Spinal cord (tissue), 10 donors: ENCODE results near the gene SDHAF2. TPM values are rescaled to one million over a fixed set of nuclear protein-coding genes. Genes with fewer than 3 reads are reported as not detected.
A peak's percentile ranks its signal among the peaks of the same experiment; 100 is the strongest.
"Not testable (repeated sequence)": the region's sequence is repeated elsewhere in the genome, so short reads cannot be mapped to it uniquely, and the experiment has no call there.

ENCODE experiments used
- DNase-seq, 6 donors: peaks; one replicate each; pipeline versions ENCODE4 v3.0.0 to v3.0.0-alpha.2; 2013 to 2015; ENCODE audit warnings: low spot score in 6 of 6, low read depth in 4 of 6
- H3K27ac ChIP-seq: one replicate; pipeline ENCODE4 v1.5.1; 2013; ENCODE audit warnings: low read depth, low read length, control low read depth
- H3K27me3 ChIP-seq: one replicate; pipeline ENCODE4 v1.6.1; 2013; ENCODE audit warnings: low read length; ENCODE audit not compliant: control insufficient read depth, insufficient read depth
- H3K36me3 ChIP-seq: one replicate; pipeline ENCODE4 v1.6.1; 2013; ENCODE audit warnings: low read length; ENCODE audit not compliant: control insufficient read depth, insufficient read depth
- H3K4me1 ChIP-seq: one replicate; pipeline ENCODE4 v1.6.1; 2013; ENCODE audit warnings: low read length; ENCODE audit not compliant: control insufficient read depth, insufficient read depth
- H3K4me3 ChIP-seq: one replicate; pipeline ENCODE4 v1.5.1; 2013; ENCODE audit warnings: low read depth, low read length, control low read depth
- H3K9me3 ChIP-seq: one replicate; pipeline ENCODE4 v1.6.1; 2013; ENCODE audit warnings: low read length; ENCODE audit not compliant: control insufficient read depth, insufficient read depth
- WGBS: methylation state at CpG from one replicate; pipeline ENCODE4 v1.1.5; 2013; ENCODE audit warnings: missing lambda C conversion rate; ENCODE audit not compliant: insufficient coverage; 5-methylcytosine and 5-hydroxymethylcytosine counted together
- polyA plus RNA-seq, 2 donors: library from polyadenylated mRNA; unstranded; fragments of 120-200 nt; gene quantifications; one replicate each; pipeline ENCODE4 v1.2.1, GENCODE V29; 2013; ENCODE audit not compliant: insufficient read length in 2 of 2
- total RNA-seq, 2 donors: library from RNA; depleted of rRNA in 1 of 2; stranded (reverse); fragments of 120-200 nt in 1 of 2; fragments of >200 nt in 1 of 2; gene quantifications; one replicate each; pipeline versions ENCODE4 v1.2.3 to v1.2.4, GENCODE V29; 2013 to 2014
- donor health status: healthy.

Gene SDHAF2
- total and polyA plus RNA-seq, 4 donors: 34.7 to 64.5 (median 46.5) TPM

- H3K4me3 ChIP-seq: no peak overlapping the region
- H3K9me3 ChIP-seq: no peaks in the 10 kb centered on the region
- no peak for DNase-seq
- H3K27ac ChIP-seq: no peak overlapping the region
- H3K4me1 ChIP-seq: no peaks in the 10 kb centered on the region
- WGBS: no CpG with 5 or more reads among the region's 2 CpGs
- peaks cover 72% of the 10 kb centered on the region for H3K36me3 ChIP-seq
- H3K27me3 ChIP-seq: no peaks in the 10 kb centered on the region
Measured at GRCh38 chr11:61417670-61418069, 12.3 kb upstream of the SDHAF2 start.

GRCh38 chr11:61418136-61418535, 11.8 kb upstream of the SDHAF2 start:
- H3K36me3 ChIP-seq: peaks cover 71% of the 10 kb centered on the region
- no peak overlapping the region for H3K27ac ChIP-seq

GRCh38 chr11:61422226-61422625, 7.7 kb upstream of the SDHAF2 start:
- Histone ChIP-seq H3K4me1 (no peaks in the 10 kb centered on the region), H3K27me3 (no peaks in the 10 kb centered on the region), H3K36me3 (peaks cover 53% of the 10 kb centered on the region), H3K4me3 (no peak overlapping the region), H3K9me3 (no peaks in the 10 kb centered on the region), H3K27ac (no peak overlapping the region)
- no peak for DNase-seq
- 95% methylated on average over 2 of the region's 3 CpGs for WGBS

More at GRCh38 chr11:61418136-61418535, 11.8 kb upstream of the SDHAF2 start:
- no peak overlapping the region for H3K4me3 ChIP-seq
- H3K4me1 ChIP-seq: no peaks in the 10 kb centered on the region
- no peaks in the 10 kb centered on the region for H3K9me3 ChIP-seq
- DNase-seq: no peak
- no peaks in the 10 kb centered on the region for H3K27me3 ChIP-seq

- Histone ChIP-seq H3K4me3 (no peak overlapping the region), H3K27ac (no peak overlapping the region), H3K9me3 (no peaks in the 10 kb centered on the region), H3K4me1 (no peaks in the 10 kb centered on the region), H3K27me3 (no peaks in the 10 kb centered on the region), H3K36me3 (peaks cover 35% of the 10 kb centered on the region)
- no peak for DNase-seq
- WGBS: no CpG with 5 or more reads among the region's 1 CpG
Measured at GRCh38 chr11:61425367-61426131, 4.4 kb upstream of the SDHAF2 start.

- peaks cover 14% of the 10 kb centered on the region for H3K4me1 ChIP-seq
- WGBS: 0% methylated on average over 32 of the region's 37 CpGs
- peak overlapping the region; percentile 99 for H3K27ac ChIP-seq
- peak in 3 of 6 donors; percentile 13 to 80 (median 69) for DNase-seq
- H3K4me3 ChIP-seq: peak overlapping the region; percentile 98
- H3K36me3 ChIP-seq: peaks cover 16% of the 10 kb centered on the region
- no peaks in the 10 kb centered on the region for H3K27me3 ChIP-seq
- no peaks in the 10 kb centered on the region for H3K9me3 ChIP-seq
Measured at GRCh38 chr11:61429346-61429690, 606 bp upstream of the SDHAF2 start.

GRCh38 chr11:61430839-61431238, 915 bp downstream of the SDHAF2 start:
- Histone ChIP-seq H3K36me3 (peaks cover 14% of the 10 kb centered on the region), H3K4me3 (peak overlapping the region; percentile 98), H3K4me1 (peaks cover 14% of the 10 kb centered on the region)
- 88% methylated on average over 3 of the region's 10 CpGs for WGBS
- not testable (repeated sequence) for H3K27me3 ChIP-seq, DNase-seq, H3K9me3 ChIP-seq, H3K27ac ChIP-seq

- H3K4me3 ChIP-seq: no peak overlapping the region
- 91% methylated on average over 3 of the region's 5 CpGs for WGBS
Measured at GRCh38 chr11:61437496-61437895, 7.6 kb downstream of the SDHAF2 start.

GRCh38 chr11:61439615-61440014, 9.7 kb downstream of the SDHAF2 start:
- no CpG with 5 or more reads among the region's 1 CpG for WGBS
- no peak for DNase-seq
- no peak overlapping the region for H3K27ac ChIP-seq
- peaks cover 58% of the 10 kb centered on the region for H3K36me3 ChIP-seq
- H3K4me1 ChIP-seq: no peaks in the 10 kb centered on the region
- no peak overlapping the region for H3K4me3 ChIP-seq
- no peaks in the 10 kb centered on the region for H3K27me3 ChIP-seq
- no peaks in the 10 kb centered on the region for H3K9me3 ChIP-seq

More at GRCh38 chr11:61437496-61437895, 7.6 kb downstream of the SDHAF2 start:
- no peak for DNase-seq
- Histone ChIP-seq H3K4me1 (no peaks in the 10 kb centered on the region), H3K27ac (no peak overlapping the region), H3K9me3 (no peaks in the 10 kb centered on the region), H3K27me3 (no peaks in the 10 kb centered on the region), H3K36me3 (peaks cover 41% of the 10 kb centered on the region)

- Histone ChIP-seq H3K9me3 (no peaks in the 10 kb centered on the region), H3K4me3 (no peak overlapping the region), H3K27ac (no peak overlapping the region), H3K27me3 (no peaks in the 10 kb centered on the region), H3K4me1 (peaks cover 8% of the 10 kb centered on the region), H3K36me3 (peaks cover 53% of the 10 kb centered on the region)
- DNase-seq: no peak
- 70% methylated on average over 6 of the region's 6 CpGs for WGBS
Measured at GRCh38 chr11:61442616-61443015, 12.7 kb downstream of the SDHAF2 start.

- Histone ChIP-seq H3K4me3 (no peak overlapping the region), H3K27me3 (no peaks in the 10 kb centered on the region), H3K27ac (no peak overlapping the region), H3K36me3 (peaks cover 37% of the 10 kb centered on the region), H3K9me3 (no peaks in the 10 kb centered on the region), H3K4me1 (peaks cover 13% of the 10 kb centered on the region)
- 100% methylated on average over 1 of the region's 4 CpGs for WGBS
- DNase-seq: peak in 2 of 6 donors; percentile 7 to 34
Measured at GRCh38 chr11:61445516-61445915, 15.6 kb downstream of the SDHAF2 start.
